ENCODE results near the gene GANAB.

GANAB gene

GRCh38 chr11:62577046-62577714 is 69.2 kb downstream of the GANAB start:
- in situ Hi-C loops (cut with HindIII; ENCODE audit: low sequenced_read_pairs), result no loop called here

GRCh38 chr11:62575837-62576236 is 70.6 kb downstream of the GANAB start:
- in situ Hi-C loops (cut with HindIII; ENCODE audit: low sequenced_read_pairs), result no loop called here

DNA sequence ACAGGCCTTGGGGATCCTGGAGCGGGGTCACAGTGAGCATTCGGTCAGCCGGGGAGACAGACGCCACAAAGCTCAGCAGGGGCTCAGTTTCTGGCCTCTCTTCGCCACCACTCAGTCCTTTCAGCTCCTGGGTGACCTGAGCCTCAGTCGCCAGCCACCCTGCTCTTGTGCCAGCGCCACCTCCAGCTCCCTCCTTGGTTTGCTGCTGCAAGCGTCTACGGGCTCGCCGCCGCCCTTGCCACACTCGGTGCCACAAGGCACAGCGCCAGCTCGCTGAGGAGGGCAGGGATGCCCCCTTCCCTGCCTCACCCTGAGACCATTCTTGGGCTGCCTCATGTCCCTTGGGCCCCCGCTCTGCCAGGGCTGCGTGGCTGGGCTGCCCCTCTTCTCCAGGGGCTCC is 71.3 kb downstream of the GANAB start:
- in situ Hi-C loops (cut with HindIII; ENCODE audit: low sequenced_read_pairs), result no loop called here

All from endothelial cell of hepatic sinusoid (primary cell).